ENCODE measurements around the gene ZNF420.
A peak's percentile ranks its signal among the peaks of the same experiment; 100 is the strongest.
"Not testable (repeated sequence)": the region's sequence is repeated elsewhere in the genome, so short reads cannot be mapped to it uniquely, and the experiment has no call there.

ZNF420 gene

DNA sequence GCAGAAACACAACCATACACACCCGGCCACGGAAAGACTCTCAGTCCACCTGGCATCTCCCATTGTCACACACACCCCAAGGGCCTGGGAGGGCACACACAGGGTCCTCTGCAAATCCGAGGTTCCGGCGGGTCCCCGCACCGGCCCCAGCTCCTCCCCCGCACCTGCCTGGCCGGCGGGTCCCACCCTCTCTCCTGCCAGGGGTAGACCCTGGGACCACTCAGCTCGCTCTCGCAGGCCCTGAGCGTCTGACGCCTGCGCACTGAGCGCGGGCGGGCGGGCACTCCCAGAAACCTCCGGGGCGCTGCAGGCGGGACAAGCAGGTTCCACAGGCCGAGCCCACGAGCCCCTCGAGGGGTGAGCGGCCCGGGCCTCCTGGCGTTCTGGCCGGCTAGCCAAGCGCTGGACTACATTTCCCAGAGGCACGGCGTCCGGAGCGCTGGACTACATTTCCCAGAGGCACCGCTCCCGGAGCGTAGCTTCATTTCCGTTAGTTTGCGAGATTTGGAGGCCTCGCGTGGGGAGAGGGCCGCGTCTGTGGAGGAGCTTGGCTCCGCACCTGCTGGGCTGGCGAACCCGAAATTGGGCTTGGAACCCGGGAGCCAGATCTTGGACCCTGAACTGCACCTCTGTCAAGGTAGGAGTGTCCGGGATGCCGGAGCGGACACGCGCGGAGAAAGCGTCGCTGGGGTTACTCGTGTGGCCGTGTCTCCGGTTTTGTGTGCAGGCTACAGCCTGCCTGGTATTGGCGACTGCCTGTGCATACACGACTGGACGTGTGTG, at the start of gene ZNF420:
Gene ZNF420, plus strand, starts transcription at position 500 of the 783 bp plus-strand sequence. CDS start 10,686 bp downstream, outside the sequence.
- DNase-seq (ENCODE audit: low read depth) = peak; percentile 97
- TF ChIP-seq CTCF (IDR thresholded peaks at IDR 0.05; ENCODE audit: low read length, missing control alignments) = no peak
- peak within 1 kb of the TSS; percentile 91 for H3K4me3 ChIP-seq (replicated peaks; ENCODE audit: low read depth, low read length)

DNA sequence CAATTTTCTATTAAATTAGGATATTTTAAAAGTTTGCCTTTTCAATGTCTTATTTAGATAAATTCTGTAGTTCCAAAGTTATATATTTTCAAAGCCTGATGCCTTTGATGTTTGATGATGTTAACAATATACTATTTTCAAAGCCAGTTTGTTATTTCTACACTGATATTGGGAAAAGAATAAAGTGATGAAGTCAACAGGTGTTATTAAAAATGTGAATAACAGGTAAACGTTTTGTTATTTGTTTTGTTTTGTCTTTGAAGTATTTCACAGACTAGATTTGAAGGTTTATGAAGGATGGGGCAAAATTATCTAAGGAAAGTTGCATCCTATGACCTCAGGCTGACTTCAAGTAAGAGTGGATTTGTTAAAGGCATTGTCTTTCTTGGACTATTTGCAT, 33.1 kb upstream of the ZNF420 start:
- TF ChIP-seq CTCF (IDR thresholded peaks at IDR 0.05; ENCODE audit: low read length, missing control alignments) = no peak
- DNase-seq (ENCODE audit: low read depth) = no peak
- no peak overlapping the region for H3K4me3 ChIP-seq (replicated peaks; ENCODE audit: low read depth, low read length)

DNA sequence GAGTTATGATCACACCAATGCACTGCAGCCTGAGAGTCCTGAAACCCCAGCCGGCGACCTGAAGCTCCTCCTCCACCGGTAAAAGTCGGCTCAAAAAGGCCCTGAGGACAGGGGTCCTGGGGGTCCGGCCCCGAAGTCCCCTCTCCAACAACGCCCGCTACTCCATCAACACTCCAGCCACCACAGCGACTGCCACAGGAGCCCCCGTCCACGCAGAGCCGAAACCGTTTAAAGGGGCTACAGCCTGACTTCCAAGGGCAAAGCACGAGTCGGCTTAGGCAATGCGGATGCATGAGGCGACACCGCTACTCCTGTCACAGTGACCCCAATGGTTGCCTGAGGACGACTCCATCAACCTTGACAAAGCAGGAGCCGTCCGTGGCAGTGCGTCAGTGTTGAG, 22.9 kb upstream of the ZNF420 start:
- TF ChIP-seq CTCF (IDR thresholded peaks at IDR 0.05; ENCODE audit: low read length, missing control alignments) = no peak
- no peak overlapping the region for H3K4me3 ChIP-seq (replicated peaks; ENCODE audit: low read depth, low read length)
- DNase-seq (ENCODE audit: low read depth) = no peak

DNA sequence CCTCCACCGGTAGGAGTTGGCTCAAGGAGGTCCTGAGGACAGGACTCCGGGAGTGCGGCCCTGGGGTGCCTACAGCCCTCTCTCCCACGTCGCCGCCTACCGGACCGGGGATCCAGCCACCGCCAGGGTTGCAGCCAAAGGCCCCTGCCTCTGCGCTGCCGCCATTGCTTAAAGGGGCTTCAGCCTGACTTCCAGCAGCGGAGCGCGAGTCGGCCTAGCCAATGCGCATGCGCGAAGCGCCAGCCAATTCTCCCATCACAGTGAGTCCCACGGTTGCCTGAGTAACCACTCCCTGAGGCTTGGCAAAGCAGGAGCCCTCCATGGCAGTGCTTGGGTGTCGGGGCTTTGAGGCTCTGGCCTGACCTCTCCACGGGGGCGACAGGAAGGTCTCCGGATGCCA, 21.5 kb upstream of the ZNF420 start:
- DNase-seq (ENCODE audit: low read depth) = no peak
- no peak for TF ChIP-seq CTCF (IDR thresholded peaks at IDR 0.05; ENCODE audit: low read length, missing control alignments)

DNA sequence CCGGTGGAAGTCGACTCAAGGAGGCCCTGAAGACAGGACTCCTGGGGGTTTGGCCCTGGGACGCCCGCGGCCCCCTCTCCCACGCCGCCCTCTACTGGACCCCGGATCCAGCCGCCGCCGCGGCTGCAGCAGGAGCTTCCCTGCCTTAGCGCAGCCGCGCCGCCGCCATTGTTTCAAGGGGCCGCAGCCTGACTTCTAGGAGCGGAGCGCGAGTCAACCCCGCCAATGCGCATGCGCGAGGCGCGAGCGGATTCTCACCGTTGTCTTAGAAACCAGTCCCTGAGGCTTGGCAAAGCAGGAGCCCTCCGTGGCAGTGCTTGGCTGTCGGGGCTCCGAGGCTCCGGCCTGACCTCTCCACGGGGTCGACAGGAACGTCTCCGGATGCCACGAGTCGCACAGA, 19.1 kb upstream of the ZNF420 start:
- no peak for TF ChIP-seq CTCF (IDR thresholded peaks at IDR 0.05; ENCODE audit: low read length, missing control alignments)
- H3K4me3 ChIP-seq (replicated peaks; ENCODE audit: low read depth, low read length) = no peak overlapping the region

More for the DNA sequence above, 21.5 kb upstream of the ZNF420 start:
- H3K4me3 ChIP-seq (replicated peaks; ENCODE audit: low read depth, low read length) = no peak overlapping the region

DNA sequence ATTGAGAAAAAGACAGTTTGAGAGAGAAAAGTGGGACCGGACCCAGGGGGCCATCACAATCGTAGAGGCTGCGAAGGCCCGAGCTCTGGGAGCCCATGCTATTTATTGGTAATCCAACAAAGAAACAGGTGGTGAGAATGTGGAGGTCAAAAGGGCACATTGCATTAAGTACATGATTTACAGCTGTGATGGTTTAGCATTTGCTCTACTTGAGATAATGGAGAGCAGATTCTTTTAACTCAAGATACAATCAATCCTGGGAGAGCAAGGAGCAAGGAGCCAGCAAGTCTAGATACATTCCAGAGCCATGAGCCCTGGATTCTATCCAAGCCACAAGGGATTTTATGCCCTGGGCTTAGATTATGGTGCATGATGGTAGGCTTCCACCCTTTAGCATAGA, 13.3 kb upstream of the ZNF420 start:
- not testable (repeated sequence) for H3K4me3 ChIP-seq (replicated peaks; ENCODE audit: low read depth, low read length); DNase-seq (ENCODE audit: low read depth)

More for the DNA sequence above, 19.1 kb upstream of the ZNF420 start:
- DNase-seq (ENCODE audit: low read depth) = no peak

- no peak for DNase-seq (ENCODE audit: low read depth)
- TF ChIP-seq CTCF (IDR thresholded peaks at IDR 0.05; ENCODE audit: low read length, missing control alignments) = no peak
- no peak overlapping the region for H3K4me3 ChIP-seq (replicated peaks; ENCODE audit: low read depth, low read length)
Observed at GRCh38 chr19:37074111-37074510, 4.1 kb upstream of the ZNF420 start.
